Measurements from ENCODE around the gene DLK2. TPM values are rescaled to one million over a fixed set of nuclear protein-coding genes. Genes with fewer than 3 reads are reported as not detected.
"Not testable (repeated sequence)": the region's sequence is repeated elsewhere in the genome, so short reads cannot be mapped to it uniquely, and the experiment has no call there.

Gene DLK2
- total RNA-seq (2.0 TPM), polyA plus RNA-seq (ENCODE audit: insufficient read depth in 1 of 8, insufficient read length in 8 of 8, low replicate concordance in 1 of 8) (1 to 10 TPM; 1.7 to 3.5 (median 2.4) TPM)
- long read RNA-seq, donor 1, partial matches to known transcripts, result 0 of 1 reads
- long read RNA-seq, donor 1, other reads (novel, unspliced or antisense), result 0 of 1 reads
- long read RNA-seq, donor 2, result 0 reads
- long read RNA-seq, donor 3, result 0 reads
- long read RNA-seq, donor 4, partial matches to known transcripts, result 0 of 1 reads
- long read RNA-seq, donor 4, other reads (novel, unspliced or antisense), result 0 of 1 reads
- long read RNA-seq, donor 5, partial matches to known transcripts, result 0 of 5 reads
- long read RNA-seq, donor 5, other reads (novel, unspliced or antisense), result 0 of 5 reads
- long read RNA-seq, donor 6, partial matches to known transcripts, result 0 of 1 reads
- long read RNA-seq, donor 6, other reads (novel, unspliced or antisense), result 0 of 1 reads
- long read RNA-seq, donor 7, result 0 reads
- long read RNA-seq, donor 8, result 0 reads
- long read RNA-seq, donor 9, result 0 reads
- long read RNA-seq, donor 10, partial matches to known transcripts, result 0 of 1 reads
- long read RNA-seq, donor 10, other reads (novel, unspliced or antisense), result 0 of 1 reads
- long read RNA-seq, donor 11, result 0 reads

DNA sequence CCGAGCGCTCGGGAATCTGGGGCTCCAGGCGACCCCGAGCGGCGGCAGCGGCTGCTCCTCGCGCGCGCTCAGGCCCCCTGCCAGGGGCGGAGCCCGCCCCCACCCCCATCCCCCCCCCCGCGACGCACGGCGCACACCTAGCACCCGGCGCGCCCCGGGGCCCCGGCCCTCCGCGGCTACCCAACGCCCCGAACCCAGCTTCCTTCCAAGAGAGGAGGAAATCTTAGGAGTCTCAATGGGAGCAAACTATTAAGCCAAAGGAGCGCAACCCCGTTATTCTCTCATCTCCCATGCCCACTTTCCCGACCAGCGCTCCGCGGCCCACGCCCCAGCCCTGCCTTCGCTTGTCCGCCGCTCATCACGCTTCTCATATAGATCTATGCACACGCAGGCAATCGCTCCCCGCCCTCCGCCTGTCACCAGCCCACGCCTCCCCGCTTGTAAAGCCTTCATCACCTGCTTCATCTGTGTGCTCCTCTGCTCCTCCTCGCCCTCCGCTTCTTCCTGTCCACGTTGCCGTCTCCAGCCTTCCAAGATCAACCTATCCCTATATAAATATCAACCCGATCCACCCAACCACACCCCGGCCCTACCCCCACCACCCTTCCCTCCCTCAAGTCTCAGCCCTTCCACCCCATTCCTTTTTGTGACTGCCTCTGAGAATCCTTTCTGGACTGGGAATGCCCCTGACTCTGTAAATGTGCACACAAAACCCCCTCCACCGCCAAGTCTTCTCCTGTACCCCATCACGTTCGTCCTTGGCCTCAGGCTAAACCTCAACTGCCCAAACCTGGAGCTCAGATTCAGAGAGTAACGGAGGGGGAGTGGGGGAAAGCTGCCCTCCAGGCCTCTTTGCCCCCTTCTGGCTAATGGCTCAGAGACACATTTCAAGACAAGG, at the start of gene DLK2:
TSS of gene DLK2 (minus strand) at position 18 of the 898 bp plus-strand sequence. CDS start 723 bp downstream, outside the sequence.
- peaks cover 15% of the 10 kb centered on the region for H3K4me1 ChIP-seq (ENCODE audit: control insufficient read depth, insufficient read depth, low read length)
- H3K27me3 ChIP-seq (ENCODE audit: control insufficient read depth, insufficient read depth, low read length), result peaks cover 41% of the 10 kb centered on the region
- DNase-seq, result peak; percentile 22
- no peak within 1 kb of the TSS for H3K27ac ChIP-seq (ENCODE audit: low read length)
- 1% methylated on average over 26 of the region's 55 CpGs for WGBS (ENCODE audit: insufficient coverage)
- H3K36me3 ChIP-seq (ENCODE audit: control insufficient read depth, insufficient read depth, low read length), result peaks cover 15% of the 10 kb centered on the region
- peak within 1 kb of the TSS; percentile 53 for H3K4me3 ChIP-seq (ENCODE audit: low read length)
- H3K9me3 ChIP-seq (replicated peaks; ENCODE audit: control insufficient read depth, low read depth, low read length), result no peaks in the 10 kb centered on the region

- H3K27ac ChIP-seq (ENCODE audit: low read length), result no peak overlapping the region
These were observed 48.1 kb upstream of the DLK2 start for GRCh38 chr6:43503443-43503842.

GRCh38 chr6:43502666-43503065, 47.3 kb upstream of the DLK2 start:
- Histone ChIP-seq H3K9me3 (replicated peaks; ENCODE audit: control insufficient read depth, low read depth, low read length) (no peaks in the 10 kb centered on the region), H3K4me1 (ENCODE audit: control insufficient read depth, insufficient read depth, low read length) (peaks cover 39% of the 10 kb centered on the region), H3K4me3 (ENCODE audit: low read length) (no peak overlapping the region), H3K36me3 (ENCODE audit: control insufficient read depth, insufficient read depth, low read length) (peaks cover 73% of the 10 kb centered on the region), H3K27me3 (ENCODE audit: control insufficient read depth, insufficient read depth, low read length) (no peaks in the 10 kb centered on the region), H3K27ac (ENCODE audit: low read length) (no peak overlapping the region)
- no peak for DNase-seq
- 93% methylated on average over 2 of the region's 4 CpGs for WGBS (ENCODE audit: insufficient coverage)

More at GRCh38 chr6:43503443-43503842, 48.1 kb upstream of the DLK2 start:
- Histone ChIP-seq H3K27me3 (ENCODE audit: control insufficient read depth, insufficient read depth, low read length) (peaks cover 5% of the 10 kb centered on the region), H3K4me3 (ENCODE audit: low read length) (no peak overlapping the region), H3K36me3 (ENCODE audit: control insufficient read depth, insufficient read depth, low read length) (peaks cover 70% of the 10 kb centered on the region), H3K4me1 (ENCODE audit: control insufficient read depth, insufficient read depth, low read length) (peaks cover 36% of the 10 kb centered on the region), H3K9me3 (replicated peaks; ENCODE audit: control insufficient read depth, low read depth, low read length) (no peaks in the 10 kb centered on the region)
- no peak for DNase-seq
- WGBS (ENCODE audit: insufficient coverage), result 91% methylated on average over 8 of the region's 8 CpGs

DNA sequence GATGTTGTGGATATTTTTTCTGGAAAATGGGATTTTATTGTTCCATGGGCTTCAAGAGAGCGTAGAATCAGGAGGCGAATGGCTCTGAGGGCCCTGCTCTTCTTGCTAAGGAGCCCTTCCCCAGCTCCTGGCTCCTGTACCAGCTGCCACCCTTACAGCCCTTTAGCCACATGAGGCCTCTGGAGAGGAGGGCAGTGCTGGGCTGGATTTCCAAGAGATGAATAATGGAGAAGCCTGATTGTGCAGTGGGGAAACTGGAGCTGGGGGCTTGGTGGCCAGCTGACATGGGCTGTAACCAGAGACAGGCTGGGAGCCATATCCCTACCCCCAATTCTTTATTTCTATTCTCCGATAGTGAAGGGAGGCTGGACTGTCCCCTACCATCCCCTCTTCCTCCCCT, 45.6 kb upstream of the DLK2 start:
- Histone ChIP-seq H3K9me3 (replicated peaks; ENCODE audit: control insufficient read depth, low read depth, low read length) (no peaks in the 10 kb centered on the region), H3K27ac (ENCODE audit: low read length) (no peak overlapping the region), H3K36me3 (ENCODE audit: control insufficient read depth, insufficient read depth, low read length) (peaks cover 72% of the 10 kb centered on the region), H3K4me1 (ENCODE audit: control insufficient read depth, insufficient read depth, low read length) (peaks cover 46% of the 10 kb centered on the region), H3K4me3 (ENCODE audit: low read length) (no peak overlapping the region), H3K27me3 (ENCODE audit: control insufficient read depth, insufficient read depth, low read length) (no peaks in the 10 kb centered on the region)
- WGBS (ENCODE audit: insufficient coverage), result no CpG with 5 or more reads among the region's 3 CpGs
- DNase-seq, result no peak

GRCh38 chr6:43499028-43499815, 43.9 kb upstream of the DLK2 start:
- peak; percentile 80 for DNase-seq
- Histone ChIP-seq H3K27me3 (ENCODE audit: control insufficient read depth, insufficient read depth, low read length) (no peaks in the 10 kb centered on the region), H3K4me3 (ENCODE audit: low read length) (no peak overlapping the region), H3K9me3 (replicated peaks; ENCODE audit: control insufficient read depth, low read depth, low read length) (no peaks in the 10 kb centered on the region), H3K36me3 (ENCODE audit: control insufficient read depth, insufficient read depth, low read length) (peaks cover 56% of the 10 kb centered on the region), H3K27ac (ENCODE audit: low read length) (peak overlapping the region; percentile 62), H3K4me1 (ENCODE audit: control insufficient read depth, insufficient read depth, low read length) (peaks cover 62% of the 10 kb centered on the region)
- 63% methylated on average over 11 of the region's 12 CpGs for WGBS (ENCODE audit: insufficient coverage)

DNA sequence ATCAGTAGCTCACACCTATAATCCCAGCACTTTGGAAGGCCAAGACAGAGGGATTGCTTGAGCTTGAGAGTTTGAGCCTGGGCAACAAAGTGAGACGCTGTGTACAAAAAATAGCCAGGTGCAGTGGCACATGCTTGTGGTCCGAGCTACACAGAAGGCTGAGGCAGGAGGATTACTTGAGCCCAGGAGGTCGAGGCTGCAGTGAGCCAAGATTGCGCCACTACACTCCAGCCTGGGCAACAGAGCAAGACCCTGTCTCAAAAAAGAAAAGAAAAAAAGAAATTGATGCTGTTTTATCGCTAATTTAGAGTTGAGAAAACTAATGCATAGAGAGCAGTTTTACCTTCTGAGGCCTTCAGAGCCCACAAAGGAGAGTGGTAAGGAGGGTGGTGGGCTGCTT, 42.9 kb upstream of the DLK2 start:
- H3K4me3 ChIP-seq (ENCODE audit: low read length); DNase-seq; H3K27ac ChIP-seq (ENCODE audit: low read length); H3K9me3 ChIP-seq (replicated peaks; ENCODE audit: control insufficient read depth, low read depth, low read length); H3K27me3 ChIP-seq (ENCODE audit: control insufficient read depth, insufficient read depth, low read length): not testable (repeated sequence)
- Histone ChIP-seq H3K36me3 (ENCODE audit: control insufficient read depth, insufficient read depth, low read length) (peaks cover 49% of the 10 kb centered on the region), H3K4me1 (ENCODE audit: control insufficient read depth, insufficient read depth, low read length) (peaks cover 71% of the 10 kb centered on the region)
- 98% methylated on average over 4 of the region's 5 CpGs for WGBS (ENCODE audit: insufficient coverage)

DNA sequence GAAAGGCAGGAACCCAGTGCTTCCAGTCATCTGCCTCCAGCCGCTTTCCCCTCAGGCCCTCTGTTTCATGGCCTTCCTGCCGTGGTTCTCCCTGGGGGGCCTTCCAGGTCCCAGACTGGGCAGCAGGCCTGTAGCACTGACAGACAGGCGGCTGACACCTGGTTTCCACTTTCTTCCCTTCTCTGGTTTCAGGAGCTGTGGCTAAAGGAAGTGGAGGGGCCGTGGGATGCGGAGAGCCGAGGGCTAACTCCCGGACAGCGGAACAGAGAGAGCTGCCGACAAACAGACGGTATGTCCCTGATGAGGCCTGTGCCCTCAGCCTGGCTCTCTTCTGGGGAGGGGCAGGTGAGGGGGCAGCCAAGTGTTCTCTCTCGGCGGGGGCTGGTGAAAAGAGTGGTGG, 42.3 kb upstream of the DLK2 start:
- DNase-seq, result no peak
- Histone ChIP-seq H3K27ac (ENCODE audit: low read length) (no peak overlapping the region), H3K27me3 (ENCODE audit: control insufficient read depth, insufficient read depth, low read length) (no peaks in the 10 kb centered on the region), H3K4me3 (ENCODE audit: low read length) (no peak overlapping the region), H3K4me1 (ENCODE audit: control insufficient read depth, insufficient read depth, low read length) (peaks cover 77% of the 10 kb centered on the region), H3K36me3 (ENCODE audit: control insufficient read depth, insufficient read depth, low read length) (peaks cover 44% of the 10 kb centered on the region), H3K9me3 (replicated peaks; ENCODE audit: control insufficient read depth, low read depth, low read length) (no peaks in the 10 kb centered on the region)
- 68% methylated on average over 8 of the region's 12 CpGs for WGBS (ENCODE audit: insufficient coverage)

DNA sequence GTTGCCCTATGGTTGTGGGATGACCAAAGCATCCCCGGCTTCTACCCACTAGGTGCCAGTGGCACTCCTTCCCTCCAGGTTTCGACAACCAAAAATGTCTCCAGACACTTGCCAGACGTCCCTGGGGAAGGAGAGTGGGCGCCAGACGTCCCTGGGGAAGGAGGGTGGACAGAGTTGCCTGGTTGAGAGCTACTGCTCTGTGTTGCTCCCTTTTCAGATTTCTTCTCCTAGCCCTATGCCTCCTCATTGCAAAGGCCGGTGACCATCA, 41.7 kb upstream of the DLK2 start:
- Histone ChIP-seq H3K9me3 (replicated peaks; ENCODE audit: control insufficient read depth, low read depth, low read length) (no peaks in the 10 kb centered on the region), H3K27me3 (ENCODE audit: control insufficient read depth, insufficient read depth, low read length) (no peaks in the 10 kb centered on the region), H3K4me3 (ENCODE audit: low read length) (no peak overlapping the region), H3K27ac (ENCODE audit: low read length) (no peak overlapping the region), H3K4me1 (ENCODE audit: control insufficient read depth, insufficient read depth, low read length) (peaks cover 83% of the 10 kb centered on the region), H3K36me3 (ENCODE audit: control insufficient read depth, insufficient read depth, low read length) (peaks cover 38% of the 10 kb centered on the region)
- no peak for DNase-seq
- no CpG with 5 or more reads among the region's 6 CpGs for WGBS (ENCODE audit: insufficient coverage)

DNA sequence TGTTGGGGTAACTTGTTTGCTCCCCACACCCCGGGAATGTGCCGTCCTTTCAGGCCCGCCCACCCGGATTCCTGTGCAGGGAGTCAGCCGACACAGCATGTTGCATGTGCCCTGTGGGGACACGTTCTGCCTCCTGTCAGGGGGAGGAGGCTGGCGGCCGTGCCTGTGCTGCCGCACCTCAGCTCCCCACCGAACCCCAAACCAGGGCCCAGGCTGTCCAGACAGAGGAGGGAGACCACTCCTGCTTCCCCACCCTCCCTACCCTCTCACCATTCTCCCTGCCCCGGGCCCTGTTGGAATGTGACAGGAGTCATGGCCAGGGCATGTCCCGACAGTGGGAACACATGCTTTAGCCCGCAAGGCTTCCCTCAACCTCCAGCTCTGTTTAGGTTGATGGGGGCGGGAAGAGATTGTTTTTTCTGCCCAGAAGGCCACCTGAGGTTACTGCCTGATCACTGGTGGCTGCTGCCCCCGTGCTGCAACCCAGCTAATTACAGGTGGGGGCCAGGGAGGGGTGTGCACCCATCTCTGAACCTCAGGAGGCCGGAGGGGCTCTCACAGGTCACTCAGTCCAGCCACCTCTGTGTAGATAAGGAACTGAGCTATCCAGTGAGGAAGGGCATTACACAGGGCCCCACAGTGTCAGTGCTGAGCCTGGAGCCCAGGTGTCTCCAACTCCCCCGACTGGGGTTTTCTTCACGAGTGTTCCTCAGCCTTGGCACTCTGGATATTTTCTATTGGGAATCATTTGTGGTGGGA, 41.2 kb upstream of the DLK2 start:
- 58% methylated on average over 11 of the region's 18 CpGs for WGBS (ENCODE audit: insufficient coverage)
- DNase-seq, result no peak
- no peaks in the 10 kb centered on the region for H3K27me3 ChIP-seq (ENCODE audit: control insufficient read depth, insufficient read depth, low read length)
- H3K27ac ChIP-seq (ENCODE audit: low read length), result no peak overlapping the region
- peaks cover 87% of the 10 kb centered on the region for H3K4me1 ChIP-seq (ENCODE audit: control insufficient read depth, insufficient read depth, low read length)
- no peaks in the 10 kb centered on the region for H3K9me3 ChIP-seq (replicated peaks; ENCODE audit: control insufficient read depth, low read depth, low read length)
- H3K4me3 ChIP-seq (ENCODE audit: low read length), result no peak overlapping the region
- H3K36me3 ChIP-seq (ENCODE audit: control insufficient read depth, insufficient read depth, low read length), result peaks cover 34% of the 10 kb centered on the region
